ENCODE measurements around the gene HDAC9. TPM values are rescaled to one million over a fixed set of nuclear protein-coding genes. Genes with fewer than 3 reads are reported as not detected.
"Not testable (repeated sequence)": the region's sequence is repeated elsewhere in the genome, so short reads cannot be mapped to it uniquely, and the experiment has no call there.

Gene HDAC9
- total RNA-seq, 1 experiment from 2014 or later = 11.3 TPM

DNA sequence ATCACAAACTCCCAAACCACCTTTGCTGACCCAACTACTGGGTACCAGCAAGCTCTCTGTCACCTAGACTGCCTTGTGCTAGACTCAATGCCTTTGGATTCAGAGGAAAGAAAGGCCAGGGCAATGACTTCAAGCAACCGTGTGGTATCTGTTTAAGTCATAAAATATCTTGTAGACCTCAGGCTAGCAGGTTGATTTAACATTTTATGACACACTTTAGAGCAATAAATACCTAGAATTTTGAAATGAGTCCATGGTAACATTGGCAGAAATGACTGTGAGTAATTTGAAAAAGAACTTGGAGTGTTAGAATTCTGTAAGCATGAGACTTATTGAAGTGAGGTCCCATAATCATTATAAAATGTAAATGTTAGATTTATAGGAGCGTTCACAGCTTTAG, 534.7 kb downstream of the HDAC9 start:
- intact Hi-C loops (cut with micrococcal nuclease) = no loop called here
- TF ChIP-seq, protein P1, sequence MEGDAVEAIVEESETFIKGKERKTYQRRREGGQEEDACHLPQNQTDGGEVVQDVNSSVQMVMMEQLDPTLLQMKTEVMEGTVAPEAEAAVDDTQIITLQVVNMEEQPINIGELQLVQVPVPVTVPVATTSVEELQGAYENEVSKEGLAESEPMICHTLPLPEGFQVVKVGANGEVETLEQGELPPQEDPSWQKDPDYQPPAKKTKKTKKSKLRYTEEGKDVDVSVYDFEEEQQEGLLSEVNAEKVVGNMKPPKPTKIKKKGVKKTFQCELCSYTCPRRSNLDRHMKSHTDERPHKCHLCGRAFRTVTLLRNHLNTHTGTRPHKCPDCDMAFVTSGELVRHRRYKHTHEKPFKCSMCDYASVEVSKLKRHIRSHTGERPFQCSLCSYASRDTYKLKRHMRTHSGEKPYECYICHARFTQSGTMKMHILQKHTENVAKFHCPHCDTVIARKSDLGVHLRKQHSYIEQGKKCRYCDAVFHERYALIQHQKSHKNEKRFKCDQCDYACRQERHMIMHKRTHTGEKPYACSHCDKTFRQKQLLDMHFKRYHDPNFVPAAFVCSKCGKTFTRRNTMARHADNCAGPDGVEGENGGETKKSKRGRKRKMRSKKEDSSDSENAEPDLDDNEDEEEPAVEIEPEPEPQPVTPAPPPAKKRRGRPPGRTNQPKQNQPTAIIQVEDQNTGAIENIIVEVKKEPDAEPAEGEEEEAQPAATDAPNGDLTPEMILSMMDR (IDR thresholded peaks at IDR 0.05; ENCODE audit: unreplicated experiment) = no peak
- no peak for DNase-seq (ENCODE audit: unreplicated experiment)
- no peak overlapping the region for H3K4me3 Mint-ChIP-seq (ENCODE audit: unreplicated experiment)
- H3K9me3 Mint-ChIP-seq (ENCODE audit: unreplicated experiment) = no peaks in the 10 kb centered on the region
- no TSS peak for BruUV-seq (replicated peaks)
- H3K27ac Mint-ChIP-seq (ENCODE audit: low read depth, unreplicated experiment) = peak overlapping the region; percentile 59
- peaks cover 16% of the 10 kb centered on the region for H3K4me1 Mint-ChIP-seq (ENCODE audit: insufficient read depth, unreplicated experiment)
- H3K27me3 Mint-ChIP-seq (ENCODE audit: insufficient read depth, unreplicated experiment) = no peaks in the 10 kb centered on the region
- H3K36me3 Mint-ChIP-seq (ENCODE audit: insufficient read depth, unreplicated experiment) = no peaks in the 10 kb centered on the region
- ChIA-PET POLR2A (interaction anchor here (0.6 to 1.7 kb wide), 5 partner anchors 10 to 1548 kb away, joined by 3 to 4 read pairs (median 3); no protein-coding TSS in a partner anchor), CTCF (no interaction called here)

DNA sequence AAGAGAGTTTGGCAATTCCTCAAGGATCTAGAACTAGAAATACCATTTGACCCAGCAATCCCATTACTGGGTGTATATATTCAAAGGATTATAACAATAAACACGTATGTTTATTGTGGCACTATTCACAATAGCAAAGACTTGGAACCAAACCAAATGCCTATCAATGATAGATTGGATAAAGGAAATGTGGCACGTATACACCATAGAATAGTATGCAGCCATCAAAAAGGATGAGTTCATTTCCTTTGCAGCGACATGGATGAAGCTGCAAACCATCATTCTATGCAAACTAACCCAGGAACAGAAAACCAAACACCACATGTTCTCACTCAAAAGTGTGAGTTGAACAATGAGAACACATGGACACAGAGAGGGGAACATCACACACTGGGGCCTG, 537.4 kb downstream of the HDAC9 start:
- H3K4me1 Mint-ChIP-seq (ENCODE audit: insufficient read depth, unreplicated experiment); POLR2A ChIA-PET; intact Hi-C loops (cut with micrococcal nuclease); BruUV-seq (replicated peaks); H3K4me3 Mint-ChIP-seq (ENCODE audit: unreplicated experiment); H3K36me3 Mint-ChIP-seq (ENCODE audit: insufficient read depth, unreplicated experiment); DNase-seq (ENCODE audit: unreplicated experiment); H3K27me3 Mint-ChIP-seq (ENCODE audit: insufficient read depth, unreplicated experiment); H3K27ac Mint-ChIP-seq (ENCODE audit: low read depth, unreplicated experiment): not testable (repeated sequence)
- CTCF ChIA-PET = interaction anchor here (0.7 kb wide), 1 partner anchor 410 kb away, joined by 3 read pairs; no protein-coding TSS in a partner anchor
- peaks cover 18% of the 10 kb centered on the region for H3K9me3 Mint-ChIP-seq (ENCODE audit: unreplicated experiment)

DNA sequence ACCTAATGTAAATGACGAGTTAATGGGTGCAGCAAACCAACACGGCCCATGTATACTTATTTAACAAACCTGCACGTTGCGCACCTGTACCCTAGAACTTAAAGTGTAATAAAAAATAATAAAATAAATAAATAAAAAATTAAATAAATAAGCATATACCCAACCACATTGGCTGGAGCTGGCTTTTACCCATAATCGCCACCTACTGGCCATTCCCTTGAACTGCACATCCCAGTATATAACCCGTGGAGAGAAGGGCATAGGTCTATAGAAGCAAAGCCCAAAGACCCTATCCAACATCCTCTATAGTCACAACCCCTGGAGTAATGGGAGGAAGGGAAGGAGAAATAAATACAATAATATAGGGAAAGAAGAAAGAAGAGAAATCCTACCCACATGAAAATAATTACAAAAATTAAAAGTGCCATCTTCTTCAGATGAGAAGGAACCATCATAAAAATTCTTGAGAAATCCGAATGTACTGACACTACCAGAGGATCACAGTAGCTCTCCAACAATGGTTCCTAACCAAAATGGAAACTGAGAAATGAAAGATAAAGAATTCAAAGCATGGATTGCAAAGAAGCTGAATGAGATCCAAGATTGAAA, 556.3 kb downstream of the HDAC9 start:
- no peak overlapping the region for H3K4me3 Mint-ChIP-seq (ENCODE audit: unreplicated experiment)
- intact Hi-C loops (cut with micrococcal nuclease) = loop anchor here (1.0 kb wide), 1 partner anchor 359 kb away; no protein-coding TSS in a partner anchor
- POLR2A ChIA-PET = interaction anchor here (1.0 to 1.2 kb wide), 2 partner anchors 64 to 75 kb away, joined by 5 read pairs; no protein-coding TSS in a partner anchor
- peaks cover 10% of the 10 kb centered on the region for H3K9me3 Mint-ChIP-seq (ENCODE audit: unreplicated experiment)
- peak; percentile 54 for DNase-seq (ENCODE audit: unreplicated experiment)
- no peaks in the 10 kb centered on the region for H3K27me3 Mint-ChIP-seq (ENCODE audit: insufficient read depth, unreplicated experiment)
- no TSS peak for BruUV-seq (replicated peaks)
- TF ChIP-seq, protein P1 (IDR thresholded peaks at IDR 0.05; ENCODE audit: unreplicated experiment) = peak; percentile 76
- CTCF ChIA-PET = interaction anchor here (0.6 to 1.7 kb wide), 8 partner anchors 12 to 372 kb away, joined by 3 to 7 read pairs (median 4); no protein-coding TSS in a partner anchor
- H3K27ac Mint-ChIP-seq (ENCODE audit: low read depth, unreplicated experiment) = no peak overlapping the region
- no peaks in the 10 kb centered on the region for H3K4me1 Mint-ChIP-seq (ENCODE audit: insufficient read depth, unreplicated experiment)
- H3K36me3 Mint-ChIP-seq (ENCODE audit: insufficient read depth, unreplicated experiment) = peaks cover 11% of the 10 kb centered on the region

All from MCF 10A (cell line).